Amniotic stem cell (primary cell): ENCODE measurements around the gene FAIM.
"Not testable (repeated sequence)": the region's sequence is repeated elsewhere in the genome, so short reads cannot be mapped to it uniquely, and the experiment has no call there.

Source experiments
- DNase-seq: peaks from one replicate; lab custom pipeline; 2025; lab: John Stamatoyannopoulos, UW

FAIM gene

GRCh38 chr3:138608322-138609135 lies at the start of gene FAIM:
TSS of gene FAIM (plus strand) at chr3:138608771. CDS start at chr3:138619727, 10,956 bp downstream.
- DNase-seq, result no peak

DNA sequence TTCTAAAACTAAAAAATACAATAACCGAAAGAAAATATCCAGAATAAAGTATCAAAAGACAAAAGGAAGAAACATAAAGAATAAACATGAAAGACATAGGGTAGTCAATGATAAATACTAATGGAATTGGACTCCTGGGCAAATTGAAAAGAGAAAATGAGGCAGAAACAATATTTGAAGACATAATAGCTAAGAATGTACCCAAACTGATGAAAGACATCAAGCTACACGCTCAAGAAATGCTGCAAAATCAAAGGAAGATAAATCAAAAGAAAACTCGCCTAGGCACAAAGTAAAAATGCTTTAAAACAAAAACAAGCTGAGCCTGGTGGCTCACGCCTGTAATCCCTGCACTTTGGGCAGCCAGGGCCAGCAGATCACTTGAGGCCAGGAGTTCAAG lies 49.4 kb upstream of the FAIM start:
- no peak for DNase-seq

GRCh38 chr3:138560501-138560900 lies 48.1 kb upstream of the FAIM start:
- no peak for DNase-seq

DNA sequence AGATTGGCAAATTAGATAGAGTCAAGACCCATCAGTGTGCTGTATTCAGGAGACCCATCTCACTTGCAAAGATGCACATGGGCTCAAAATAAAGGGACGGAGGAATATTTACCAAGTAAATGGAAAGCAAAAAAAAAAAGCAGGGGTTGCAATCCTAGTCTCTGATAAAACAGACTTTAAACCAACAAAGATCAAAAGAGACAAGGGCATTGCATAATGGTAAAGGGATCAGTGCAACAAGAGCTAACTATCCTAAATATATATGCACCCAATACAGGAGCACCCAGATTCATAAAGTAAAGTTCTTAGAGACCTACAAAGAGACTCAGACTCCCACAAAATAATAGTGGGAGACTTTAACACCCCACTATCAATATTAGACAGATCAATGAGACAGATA lies 45.7 kb upstream of the FAIM start:
- DNase-seq, result not testable (repeated sequence)

DNA sequence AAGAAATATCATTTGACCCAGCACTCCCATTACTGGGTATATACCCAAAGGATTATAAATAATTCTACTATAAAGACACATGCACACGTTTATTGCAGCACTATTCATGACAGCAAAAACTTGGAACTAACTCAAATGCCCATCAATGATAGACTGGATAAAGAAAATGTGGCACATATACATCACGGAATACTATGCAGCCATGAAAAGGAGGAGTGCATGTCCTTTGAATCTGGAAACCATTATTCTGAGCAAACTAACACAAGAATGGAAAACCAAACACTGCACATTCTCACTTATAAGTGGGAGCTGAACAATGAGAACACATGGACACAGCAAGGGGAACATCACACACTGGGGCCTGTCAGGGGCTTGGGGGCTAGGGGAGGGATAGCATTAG lies 42.3 kb upstream of the FAIM start:
- DNase-seq, result not testable (repeated sequence)

DNA sequence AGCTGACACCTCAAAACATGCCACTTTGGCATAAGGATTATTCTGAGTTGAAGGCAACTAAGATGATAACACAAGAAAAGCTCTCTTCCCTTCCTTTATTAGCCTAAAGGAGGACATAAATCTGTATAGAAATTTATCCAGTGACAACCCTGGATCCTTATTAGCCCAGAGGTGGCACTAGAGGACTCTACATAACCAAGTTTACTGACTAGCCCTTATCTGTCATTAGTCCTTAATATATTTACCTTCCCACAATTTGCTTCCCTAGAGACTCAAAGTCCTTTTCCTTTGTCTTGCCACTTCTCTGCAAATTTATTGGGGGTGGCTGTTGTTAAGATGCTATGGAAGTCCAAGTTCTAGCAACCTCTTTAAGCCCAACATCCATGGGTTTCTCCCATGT lies 41.2 kb upstream of the FAIM start:
- no peak for DNase-seq

- no peak for DNase-seq
These were observed 39.5 kb upstream of the FAIM start for GRCh38 chr3:138569090-138569489.

GRCh38 chr3:138569624-138570023 lies 38.9 kb upstream of the FAIM start:
- not testable (repeated sequence) for DNase-seq

DNA sequence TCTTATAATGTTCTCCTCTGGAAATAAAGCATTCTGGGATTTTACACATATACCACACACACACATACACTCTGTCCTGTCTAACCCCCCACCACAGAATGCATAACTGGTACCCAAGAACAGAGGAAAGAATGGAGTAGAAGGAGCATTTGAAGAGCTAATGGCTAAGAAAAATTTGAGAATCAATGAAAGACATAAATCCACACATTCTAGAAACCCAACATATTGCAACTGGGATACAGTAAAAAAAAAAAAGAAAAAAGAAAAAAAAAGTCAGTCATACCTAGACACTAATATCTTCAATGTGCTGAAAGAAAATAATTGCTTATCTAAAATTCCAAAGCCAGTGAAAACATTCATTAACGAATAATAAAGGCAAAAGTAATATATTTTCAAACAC lies 35.4 kb upstream of the FAIM start:
- no peak for DNase-seq

DNA sequence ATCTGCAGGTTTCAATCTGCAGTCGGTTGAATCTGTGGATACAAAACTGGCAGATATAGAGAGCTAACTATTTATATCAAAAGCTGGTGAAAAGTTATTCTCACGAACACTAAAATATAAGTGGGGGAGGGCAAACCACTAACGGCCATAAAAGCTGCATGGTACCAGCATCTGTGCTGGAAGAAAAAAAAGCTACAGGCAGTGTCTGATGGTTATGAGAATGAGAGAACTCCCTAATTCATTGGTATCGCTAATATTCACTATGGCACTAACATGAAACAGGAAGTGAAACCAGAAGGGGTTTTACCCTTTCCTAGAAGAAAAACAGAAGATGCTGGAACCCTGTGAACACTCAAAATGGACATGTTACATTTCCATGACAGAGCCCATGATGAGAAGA lies 30.4 kb upstream of the FAIM start:
- no peak for DNase-seq

- no peak for DNase-seq
These were observed 29.5 kb upstream of the FAIM start for GRCh38 chr3:138578961-138579574.

- no peak for DNase-seq
These were observed 21.2 kb upstream of the FAIM start for GRCh38 chr3:138587374-138587773.

DNA sequence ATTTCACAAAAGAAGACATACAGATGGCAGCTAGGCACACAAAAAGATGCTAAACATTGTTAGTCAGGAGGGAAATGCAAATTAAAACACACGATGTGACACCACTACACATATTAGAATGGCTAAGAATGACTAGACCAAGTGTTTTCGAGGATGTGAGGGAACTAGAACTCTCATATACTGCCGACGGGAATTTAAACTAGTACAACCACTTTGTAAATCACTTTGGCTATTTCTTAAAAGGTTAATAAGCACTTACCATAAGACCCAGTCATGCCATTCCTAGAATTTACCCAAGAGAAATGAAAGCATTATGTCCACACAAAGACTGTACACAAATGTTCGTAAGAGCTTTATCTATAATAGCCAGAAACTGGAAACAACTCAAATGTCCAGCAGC lies 20.1 kb upstream of the FAIM start:
- DNase-seq, result no peak

DNA sequence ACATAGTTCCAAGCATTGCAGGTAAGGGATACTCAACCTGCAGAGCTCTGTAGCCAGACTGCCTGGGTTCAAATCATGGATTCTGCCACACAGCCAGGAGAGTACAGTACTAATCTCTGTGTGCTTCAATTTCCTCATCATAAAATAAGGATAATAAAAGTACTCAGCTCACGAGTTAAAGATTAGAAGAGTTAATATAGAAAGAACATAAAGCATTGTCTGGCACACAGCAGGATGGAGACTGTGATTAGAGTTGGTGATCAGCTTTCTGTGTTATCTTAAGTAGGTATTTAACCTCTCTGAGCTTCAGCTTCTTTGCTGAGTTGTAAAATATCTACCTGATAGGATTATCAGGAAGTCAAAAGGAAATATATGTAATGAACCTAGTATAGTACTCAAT lies 17.2 kb upstream of the FAIM start:
- DNase-seq, result no peak

DNA sequence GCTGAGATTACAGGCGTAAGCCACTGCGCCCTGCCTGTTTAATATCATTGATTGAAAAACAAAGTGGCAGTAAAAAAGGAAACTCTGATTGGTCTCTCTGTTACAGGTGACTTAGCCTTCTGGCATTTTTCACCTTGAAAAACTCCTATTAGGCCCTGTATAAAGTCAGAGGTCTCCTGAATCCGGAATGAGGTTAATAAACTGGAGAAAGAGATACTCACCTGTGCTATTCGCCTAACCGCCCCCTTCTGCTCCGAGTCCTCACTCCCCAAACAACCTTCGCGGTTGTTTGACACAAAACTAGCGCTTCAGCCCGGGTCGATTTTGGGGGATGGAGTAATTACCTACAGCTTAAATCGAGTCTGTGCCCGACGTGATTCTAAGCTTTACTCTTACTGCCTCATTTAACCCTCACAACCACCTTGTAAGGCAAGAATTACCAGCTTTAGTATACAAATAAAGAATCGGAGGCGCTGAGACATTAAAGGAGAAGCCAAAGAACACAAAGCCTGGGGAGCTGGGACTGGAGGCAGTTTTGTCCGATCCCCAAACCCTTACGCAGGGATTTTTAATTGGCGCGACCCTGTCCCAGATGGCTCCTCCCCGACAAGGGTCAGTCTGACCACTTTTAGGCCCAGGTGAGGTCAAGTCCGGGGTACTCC lies 15.0 kb upstream of the FAIM start:
- DNase-seq, result no peak

GRCh38 chr3:138594150-138594934 lies 14.2 kb upstream of the FAIM start, which contains the start of gene CEP70:
TSS of gene CEP70 (minus strand) at chr3:138594260. CDS start at chr3:138572927, 21,333 bp downstream.
- DNase-seq, result no peak

DNA sequence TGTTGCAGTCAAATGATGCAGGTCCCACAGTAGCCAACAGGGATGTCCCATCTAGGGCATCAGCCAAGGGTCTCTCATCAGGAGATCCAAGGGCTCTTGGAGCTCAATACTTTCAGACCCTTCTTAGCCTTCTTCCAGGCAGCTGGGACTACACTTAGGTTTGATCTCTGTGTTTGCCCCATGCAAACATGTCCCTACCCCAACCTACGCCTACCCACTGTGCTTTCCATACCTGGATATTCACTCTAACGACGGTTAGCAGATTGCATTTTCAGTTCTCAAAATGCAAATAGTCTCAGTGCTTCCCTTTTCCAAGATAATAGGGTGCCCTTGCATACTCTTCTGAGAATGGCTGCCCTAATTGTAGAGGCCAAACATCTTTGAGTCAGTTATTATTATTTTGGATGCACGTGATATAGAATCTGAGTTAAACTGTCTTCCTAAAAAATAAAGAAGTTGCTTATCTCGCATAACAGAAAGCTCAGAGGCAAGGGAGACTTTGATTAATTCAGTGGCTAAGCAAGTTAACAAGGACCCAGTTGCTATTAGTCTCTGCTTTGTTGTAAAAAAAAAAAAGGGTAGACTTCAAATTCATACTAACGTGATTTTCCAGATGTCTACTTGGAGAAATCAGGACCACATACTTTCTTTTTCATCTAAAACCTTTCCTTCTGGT lies 13.5 kb upstream of the FAIM start:
- DNase-seq, result no peak

DNA sequence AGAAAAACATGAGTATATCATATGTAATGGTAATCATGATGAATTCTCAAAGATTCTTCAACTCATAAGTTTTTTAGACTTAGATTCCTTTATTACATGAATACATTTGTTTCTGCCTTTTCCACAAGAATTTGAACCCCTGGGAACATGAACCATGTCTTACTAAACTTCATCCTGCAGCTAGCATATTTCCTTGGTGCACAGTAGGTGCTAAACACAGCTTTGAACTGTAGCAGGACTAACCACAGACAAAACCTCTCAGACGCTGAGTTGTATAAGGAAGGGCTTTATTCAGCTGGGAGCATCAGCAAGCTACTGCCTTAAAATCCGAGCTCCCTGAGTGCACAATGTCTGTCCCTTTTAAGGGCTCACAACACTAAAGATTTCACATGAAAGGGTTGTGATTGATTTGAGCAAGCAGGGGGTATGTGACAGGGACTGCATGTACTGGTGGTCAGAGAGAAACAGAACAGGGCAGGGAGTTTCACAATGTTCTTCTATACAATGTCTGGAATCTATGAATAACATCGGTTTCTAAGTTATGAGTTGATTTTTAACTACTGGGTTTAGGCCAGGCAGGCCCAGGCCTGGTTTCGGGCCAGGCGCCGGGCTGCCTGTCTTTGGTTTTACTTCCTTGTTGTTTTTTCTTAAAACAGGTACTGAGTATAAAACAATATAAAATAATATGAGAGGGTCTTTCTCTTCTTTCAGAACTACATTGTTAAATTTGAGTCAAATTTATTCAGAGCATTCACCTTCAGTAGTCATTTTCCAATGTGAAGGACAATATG lies 11.2 kb upstream of the FAIM start:
- not testable (repeated sequence) for DNase-seq

- DNase-seq, result no peak
These were observed 10.0 kb upstream of the FAIM start for GRCh38 chr3:138598534-138598933.

- DNase-seq, result no peak
These were observed 8.3 kb upstream of the FAIM start for GRCh38 chr3:138600100-138600745.
